ENCODE measurements around the gene FSTL4. TPM values are rescaled to one million over a fixed set of nuclear protein-coding genes. Genes with fewer than 3 reads are reported as not detected.

Gene FSTL4
- polyA plus RNA-seq, 4 donors: 0.25 to 1.5 TPM; not detected in 2

GRCh38 chr5:133410335-133410828 is 202.0 kb downstream of the FSTL4 start:
- Histone ChIP-seq H3K36me3 (ENCODE audit: control insufficient read depth in 3 of 3, insufficient read depth in 2 of 3, low read depth in 1 of 3, low read length in 3 of 3) (no peaks in the 10 kb centered on the region), H3K27ac (ENCODE audit: low read depth in 1 of 3, low read length in 2 of 3) (no peak overlapping the region), H3K4me1 (ENCODE audit: control insufficient read depth in 3 of 3, insufficient read depth in 2 of 3, low read depth in 1 of 3, low read length in 2 of 3) (no peaks in the 10 kb centered on the region), H3K9me3 (ENCODE audit: control insufficient read depth in 2 of 2, insufficient read depth in 1 of 2, low read depth in 1 of 2, low read length in 1 of 2) (no peaks in the 10 kb centered on the region), H3K4me3 (ENCODE audit: low read depth in 1 of 3, low read length in 3 of 3) (no peak overlapping the region), H3K27me3 (ENCODE audit: control insufficient read depth in 3 of 3, insufficient read depth in 3 of 3, low read length in 3 of 3) (peaks cover 0 to 10% (median 2%) of the 10 kb centered on the region in 3 donors)
- 84 to 93% (median 89%) methylated on average over 12 of the region's 12 CpGs for WGBS, 3 donors
- no peak for FAIRE-seq
- no peak for DNase-seq

- DNase-seq (no peak), FAIRE-seq (no peak)
- Histone ChIP-seq H3K9me3 (ENCODE audit: control insufficient read depth in 2 of 2, insufficient read depth in 1 of 2, low read depth in 1 of 2, low read length in 1 of 2) (no peaks in the 10 kb centered on the region), H3K36me3 (ENCODE audit: control insufficient read depth in 3 of 3, insufficient read depth in 2 of 3, low read depth in 1 of 3, low read length in 3 of 3) (no peaks in the 10 kb centered on the region), H3K4me1 (ENCODE audit: control insufficient read depth in 3 of 3, insufficient read depth in 2 of 3, low read depth in 1 of 3, low read length in 2 of 3) (no peaks in the 10 kb centered on the region), H3K27ac (ENCODE audit: low read depth in 1 of 3, low read length in 2 of 3) (no peak overlapping the region), H3K4me3 (ENCODE audit: low read depth in 1 of 3, low read length in 3 of 3) (no peak overlapping the region), H3K27me3 (ENCODE audit: control insufficient read depth in 3 of 3, insufficient read depth in 3 of 3, low read length in 3 of 3) (peaks cover 0 to 8% (median 0%) of the 10 kb centered on the region in 3 donors)
- 76 to 88% (median 78%) methylated on average over 6 of the region's 6 CpGs for WGBS, 3 donors
Observed at GRCh38 chr5:133409210-133409674, 203.1 kb downstream of the FSTL4 start.

GRCh38 chr5:133408322-133408721 is 204.0 kb downstream of the FSTL4 start:
- peaks cover 0 to 6% (median 0%) of the 10 kb centered on the region in 3 donors for H3K27me3 ChIP-seq (ENCODE audit: control insufficient read depth in 3 of 3, insufficient read depth in 3 of 3, low read length in 3 of 3)
- H3K4me1 ChIP-seq (ENCODE audit: control insufficient read depth in 3 of 3, insufficient read depth in 2 of 3, low read depth in 1 of 3, low read length in 2 of 3): no peaks in the 10 kb centered on the region
- no peak for FAIRE-seq
- 59 to 69% (median 69%) methylated on average over 8 of the region's 8 CpGs for WGBS, 3 donors
- no peak for DNase-seq
- H3K27ac ChIP-seq (ENCODE audit: low read depth in 1 of 3, low read length in 2 of 3): no peak overlapping the region
- H3K9me3 ChIP-seq (ENCODE audit: control insufficient read depth in 2 of 2, insufficient read depth in 1 of 2, low read depth in 1 of 2, low read length in 1 of 2): no peaks in the 10 kb centered on the region
- no peak overlapping the region for H3K4me3 ChIP-seq (ENCODE audit: low read depth in 1 of 3, low read length in 3 of 3)
- H3K36me3 ChIP-seq (ENCODE audit: control insufficient read depth in 3 of 3, insufficient read depth in 2 of 3, low read depth in 1 of 3, low read length in 3 of 3): no peaks in the 10 kb centered on the region

GRCh38 chr5:133406977-133407632 is 205.2 kb downstream of the FSTL4 start:
- Histone ChIP-seq H3K27me3 (ENCODE audit: control insufficient read depth in 3 of 3, insufficient read depth in 3 of 3, low read length in 3 of 3) (peaks cover 0 to 6% (median 0%) of the 10 kb centered on the region in 3 donors), H3K4me3 (ENCODE audit: low read depth in 1 of 3, low read length in 3 of 3) (no peak overlapping the region), H3K9me3 (ENCODE audit: control insufficient read depth in 2 of 2, insufficient read depth in 1 of 2, low read depth in 1 of 2, low read length in 1 of 2) (no peaks in the 10 kb centered on the region), H3K27ac (ENCODE audit: low read depth in 1 of 3, low read length in 2 of 3) (no peak overlapping the region), H3K4me1 (ENCODE audit: control insufficient read depth in 3 of 3, insufficient read depth in 2 of 3, low read depth in 1 of 3, low read length in 2 of 3) (no peaks in the 10 kb centered on the region), H3K36me3 (ENCODE audit: control insufficient read depth in 3 of 3, insufficient read depth in 2 of 3, low read depth in 1 of 3, low read length in 3 of 3) (no peaks in the 10 kb centered on the region)
- 48 to 80% (median 65%) methylated on average over 1 of the region's 1 CpG for WGBS, 3 donors
- FAIRE-seq: no peak
- no peak for DNase-seq

- Histone ChIP-seq H3K36me3 (ENCODE audit: control insufficient read depth in 3 of 3, insufficient read depth in 2 of 3, low read depth in 1 of 3, low read length in 3 of 3) (no peaks in the 10 kb centered on the region), H3K27ac (ENCODE audit: low read depth in 1 of 3, low read length in 2 of 3) (no peak overlapping the region), H3K4me3 (ENCODE audit: low read depth in 1 of 3, low read length in 3 of 3) (no peak overlapping the region), H3K4me1 (ENCODE audit: control insufficient read depth in 3 of 3, insufficient read depth in 2 of 3, low read depth in 1 of 3, low read length in 2 of 3) (no peaks in the 10 kb centered on the region), H3K9me3 (ENCODE audit: control insufficient read depth in 2 of 2, insufficient read depth in 1 of 2, low read depth in 1 of 2, low read length in 1 of 2) (no peaks in the 10 kb centered on the region), H3K27me3 (ENCODE audit: control insufficient read depth in 3 of 3, insufficient read depth in 3 of 3, low read length in 3 of 3) (peaks cover 0 to 10% (median 0%) of the 10 kb centered on the region in 3 donors)
- DNase-seq: no peak
- no peak for FAIRE-seq
- WGBS, 3 donors: 94 to 97% (median 96%) methylated on average over 4 of the region's 4 CpGs
Observed at GRCh38 chr5:133406208-133406976, 205.9 kb downstream of the FSTL4 start.

- no peak for FAIRE-seq
Observed at GRCh38 chr5:133405275-133406034, 206.9 kb downstream of the FSTL4 start.

GRCh38 chr5:133404724-133405123 is 207.6 kb downstream of the FSTL4 start:
- H3K4me3 ChIP-seq (ENCODE audit: low read depth in 1 of 3, low read length in 3 of 3): no peak overlapping the region
- peaks cover 0 to 6% (median 0%) of the 10 kb centered on the region in 3 donors for H3K27me3 ChIP-seq (ENCODE audit: control insufficient read depth in 3 of 3, insufficient read depth in 3 of 3, low read length in 3 of 3)
- H3K9me3 ChIP-seq (ENCODE audit: control insufficient read depth in 2 of 2, insufficient read depth in 1 of 2, low read depth in 1 of 2, low read length in 1 of 2): no peaks in the 10 kb centered on the region
- FAIRE-seq: no peak
- WGBS, 3 donors: 76 to 80% (median 77%) methylated on average over 7 of the region's 7 CpGs
- no peaks in the 10 kb centered on the region for H3K36me3 ChIP-seq (ENCODE audit: control insufficient read depth in 3 of 3, insufficient read depth in 2 of 3, low read depth in 1 of 3, low read length in 3 of 3)
- H3K4me1 ChIP-seq (ENCODE audit: control insufficient read depth in 3 of 3, insufficient read depth in 2 of 3, low read depth in 1 of 3, low read length in 2 of 3): no peaks in the 10 kb centered on the region
- DNase-seq: no peak
- H3K27ac ChIP-seq (ENCODE audit: low read depth in 1 of 3, low read length in 2 of 3): no peak overlapping the region

More at GRCh38 chr5:133405275-133406034, 206.9 kb downstream of the FSTL4 start:
- peaks cover 0 to 7% (median 0%) of the 10 kb centered on the region in 3 donors for H3K27me3 ChIP-seq (ENCODE audit: control insufficient read depth in 3 of 3, insufficient read depth in 3 of 3, low read length in 3 of 3)
- H3K4me3 ChIP-seq (ENCODE audit: low read depth in 1 of 3, low read length in 3 of 3): no peak overlapping the region
- no peaks in the 10 kb centered on the region for H3K9me3 ChIP-seq (ENCODE audit: control insufficient read depth in 2 of 2, insufficient read depth in 1 of 2, low read depth in 1 of 2, low read length in 1 of 2)
- 89 to 93% (median 90%) methylated on average over 17 of the region's 17 CpGs for WGBS, 3 donors
- no peak for DNase-seq
- H3K4me1 ChIP-seq (ENCODE audit: control insufficient read depth in 3 of 3, insufficient read depth in 2 of 3, low read depth in 1 of 3, low read length in 2 of 3): no peaks in the 10 kb centered on the region
- no peaks in the 10 kb centered on the region for H3K36me3 ChIP-seq (ENCODE audit: control insufficient read depth in 3 of 3, insufficient read depth in 2 of 3, low read depth in 1 of 3, low read length in 3 of 3)
- H3K27ac ChIP-seq (ENCODE audit: low read depth in 1 of 3, low read length in 2 of 3): no peak overlapping the region

- Histone ChIP-seq H3K27me3 (ENCODE audit: control insufficient read depth in 3 of 3, insufficient read depth in 3 of 3, low read length in 3 of 3) (peaks cover 0 to 3% (median 0%) of the 10 kb centered on the region in 3 donors), H3K4me1 (ENCODE audit: control insufficient read depth in 3 of 3, insufficient read depth in 2 of 3, low read depth in 1 of 3, low read length in 2 of 3) (no peaks in the 10 kb centered on the region), H3K27ac (ENCODE audit: low read depth in 1 of 3, low read length in 2 of 3) (no peak overlapping the region), H3K9me3 (ENCODE audit: control insufficient read depth in 2 of 2, insufficient read depth in 1 of 2, low read depth in 1 of 2, low read length in 1 of 2) (no peaks in the 10 kb centered on the region), H3K36me3 (ENCODE audit: control insufficient read depth in 3 of 3, insufficient read depth in 2 of 3, low read depth in 1 of 3, low read length in 3 of 3) (no peaks in the 10 kb centered on the region), H3K4me3 (ENCODE audit: low read depth in 1 of 3, low read length in 3 of 3) (no peak overlapping the region)
- DNase-seq (no peak), FAIRE-seq (no peak)
- 82 to 93% (median 92%) methylated on average over 5 of the region's 5 CpGs for WGBS, 3 donors
Observed at GRCh38 chr5:133403741-133404364, 208.5 kb downstream of the FSTL4 start.

Measured in small intestine (tissue), 7 donors.